GM10266 (cell line): Measurements from ENCODE around the gene NUDT6.

ENCODE experiments used
- DNase-seq: peaks from one replicate; pipeline ENCODE4 v3.0.0; 2012; ENCODE audit errors: extremely low spot score
- CTCF ChIP-seq: IDR thresholded peaks from 2 replicates; pipeline ENCODE4 v1.5.1; 2012; ENCODE audit warnings: mild to moderate bottlenecking, low read depth; ENCODE audit not compliant: control insufficient read depth, insufficient read depth; ENCODE audit errors: missing control alignments

NUDT6 gene

GRCh38 chr4:122932763-122933162 is 10.4 kb upstream of the NUDT6 start:
- no peak for DNase-seq
- TF ChIP-seq CTCF = no peak

GRCh38 chr4:122930862-122931261 is 8.5 kb upstream of the NUDT6 start:
- peak; percentile 22 for TF ChIP-seq CTCF
- DNase-seq = no peak

- no peak for TF ChIP-seq CTCF
- no peak for DNase-seq
Measured at GRCh38 chr4:122928930-122929329, 6.5 kb upstream of the NUDT6 start.

- peak; percentile 84 for DNase-seq
- TF ChIP-seq CTCF = no peak
Measured at GRCh38 chr4:122922877-122923511, 597 bp upstream of the NUDT6 start.

- no peak for TF ChIP-seq CTCF
- DNase-seq = no peak
Measured at GRCh38 chr4:122921300-122921699, 1.1 kb downstream of the NUDT6 start.

- DNase-seq = no peak
- no peak for TF ChIP-seq CTCF
Measured at GRCh38 chr4:122920473-122920872, 1.9 kb downstream of the NUDT6 start.

- no peak for DNase-seq
- no peak for TF ChIP-seq CTCF
Measured at GRCh38 chr4:122917731-122918130, 4.7 kb downstream of the NUDT6 start.
